ENCODE results near the gene ASAP2.

DNA sequence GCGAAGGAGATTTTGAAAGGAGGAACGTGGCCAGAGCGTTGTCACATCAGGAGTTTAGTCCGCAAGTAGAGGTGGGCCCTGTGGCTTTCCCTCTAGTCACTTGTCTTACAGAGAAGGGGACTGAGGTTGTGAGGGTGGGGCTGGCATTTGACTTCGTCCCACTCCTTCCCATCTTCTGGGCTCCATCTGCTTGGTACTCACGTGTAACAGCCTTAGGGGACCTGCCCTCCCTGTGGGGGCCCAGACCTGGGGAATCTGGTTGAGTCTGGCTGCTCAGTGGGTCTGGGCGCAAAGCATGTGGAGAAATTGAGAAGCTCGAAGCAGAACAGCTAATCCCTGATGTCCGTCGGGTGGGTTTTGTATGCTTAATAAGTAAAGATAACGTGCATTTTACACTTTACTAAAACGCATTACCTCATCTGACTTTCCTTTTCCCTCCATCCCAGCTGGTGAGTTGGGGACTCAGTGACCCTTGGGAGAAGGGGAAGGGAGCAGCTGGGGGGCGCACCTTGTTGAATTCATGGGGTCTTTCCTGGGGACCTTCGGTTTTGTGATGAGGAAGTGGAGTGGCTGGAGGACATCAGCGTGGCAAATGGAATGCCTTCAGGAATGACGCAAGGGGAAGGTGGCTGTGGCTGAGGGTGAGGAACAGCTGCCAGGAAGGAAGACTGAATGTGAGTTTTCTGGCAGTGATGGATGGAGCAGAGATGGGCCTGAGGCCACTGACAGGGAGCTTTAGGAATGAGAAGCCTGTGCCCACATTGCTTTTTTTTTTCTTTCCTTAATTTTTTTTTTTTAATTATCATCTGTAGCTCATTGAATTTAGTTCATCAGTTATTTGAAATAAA, 44.8 kb downstream of the ASAP2 start:
- TF ChIP-seq, protein P1, sequence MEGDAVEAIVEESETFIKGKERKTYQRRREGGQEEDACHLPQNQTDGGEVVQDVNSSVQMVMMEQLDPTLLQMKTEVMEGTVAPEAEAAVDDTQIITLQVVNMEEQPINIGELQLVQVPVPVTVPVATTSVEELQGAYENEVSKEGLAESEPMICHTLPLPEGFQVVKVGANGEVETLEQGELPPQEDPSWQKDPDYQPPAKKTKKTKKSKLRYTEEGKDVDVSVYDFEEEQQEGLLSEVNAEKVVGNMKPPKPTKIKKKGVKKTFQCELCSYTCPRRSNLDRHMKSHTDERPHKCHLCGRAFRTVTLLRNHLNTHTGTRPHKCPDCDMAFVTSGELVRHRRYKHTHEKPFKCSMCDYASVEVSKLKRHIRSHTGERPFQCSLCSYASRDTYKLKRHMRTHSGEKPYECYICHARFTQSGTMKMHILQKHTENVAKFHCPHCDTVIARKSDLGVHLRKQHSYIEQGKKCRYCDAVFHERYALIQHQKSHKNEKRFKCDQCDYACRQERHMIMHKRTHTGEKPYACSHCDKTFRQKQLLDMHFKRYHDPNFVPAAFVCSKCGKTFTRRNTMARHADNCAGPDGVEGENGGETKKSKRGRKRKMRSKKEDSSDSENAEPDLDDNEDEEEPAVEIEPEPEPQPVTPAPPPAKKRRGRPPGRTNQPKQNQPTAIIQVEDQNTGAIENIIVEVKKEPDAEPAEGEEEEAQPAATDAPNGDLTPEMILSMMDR (IDR thresholded peaks at IDR 0.05): no peak
- TF ChIP-seq EP300 (IDR thresholded peaks at IDR 0.05; ENCODE audit: low read depth): no peak

Measured in transverse colon (tissue), 3 donors.